HUES6 (cell line): Measurements from ENCODE around the gene SDHD.

ENCODE experiments used
- H3K27ac ChIP-seq: 2 replicates; pipeline ENCODE4 v1.7.0; 2013; ENCODE audit warnings: low read depth, mild to moderate bottlenecking, low read length, inconsistent platforms
- H3K27me3 ChIP-seq: 2 replicates; pipeline ENCODE4 v1.6.1; 2013; ENCODE audit warnings: low read length; ENCODE audit not compliant: control insufficient read depth, insufficient read depth
- H3K36me3 ChIP-seq: 2 replicates; pipeline ENCODE4 v1.6.1; 2013; ENCODE audit warnings: low read length; ENCODE audit not compliant: control insufficient read depth, insufficient read depth
- H3K4me1 ChIP-seq: 2 replicates; pipeline ENCODE4 v1.6.1; 2013; ENCODE audit warnings: low read length; ENCODE audit not compliant: control insufficient read depth, insufficient read depth
- H3K4me3 ChIP-seq: 2 replicates; pipeline ENCODE4 v1.5.1; 2013; ENCODE audit warnings: low read depth, low read length
- H3K9ac ChIP-seq: one replicate; pipeline ENCODE4 v1.6.1; 2013; ENCODE audit warnings: mild to moderate bottlenecking, low read length
- H3K9me3 ChIP-seq: 2 replicates; pipeline ENCODE4 v1.6.1; 2013; ENCODE audit warnings: low read depth, low read length; ENCODE audit not compliant: control insufficient read depth, insufficient read depth

SDHD gene

DNA sequence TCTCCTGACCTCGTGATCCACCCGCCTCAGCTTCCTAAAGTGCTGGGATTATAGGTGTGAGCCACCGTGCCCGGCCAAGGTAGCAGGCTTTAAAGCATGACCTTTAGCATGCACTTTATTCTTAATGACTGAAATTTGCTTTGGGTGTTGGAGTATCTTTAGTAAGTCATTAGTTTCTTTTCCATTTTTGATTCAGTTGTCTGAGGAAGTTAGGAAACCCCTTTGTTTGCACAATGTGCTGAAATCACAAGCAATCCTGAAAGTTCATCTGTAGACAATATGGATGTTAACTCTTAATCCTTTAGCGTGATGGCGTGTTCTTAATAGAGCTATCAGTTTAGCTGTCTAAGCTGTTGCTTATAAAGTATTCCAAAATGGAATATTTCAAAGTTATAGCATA is 16.8 kb downstream of the SDHD start:
- H3K9me3 ChIP-seq, result no peaks in the 10 kb centered on the region
- no peak overlapping the region for H3K27ac ChIP-seq
- no peak overlapping the region for H3K9ac ChIP-seq
- H3K27me3 ChIP-seq, result no peaks in the 10 kb centered on the region
- H3K36me3 ChIP-seq, result no peaks in the 10 kb centered on the region
- H3K4me3 ChIP-seq, result no peak overlapping the region
- no peaks in the 10 kb centered on the region for H3K4me1 ChIP-seq

DNA sequence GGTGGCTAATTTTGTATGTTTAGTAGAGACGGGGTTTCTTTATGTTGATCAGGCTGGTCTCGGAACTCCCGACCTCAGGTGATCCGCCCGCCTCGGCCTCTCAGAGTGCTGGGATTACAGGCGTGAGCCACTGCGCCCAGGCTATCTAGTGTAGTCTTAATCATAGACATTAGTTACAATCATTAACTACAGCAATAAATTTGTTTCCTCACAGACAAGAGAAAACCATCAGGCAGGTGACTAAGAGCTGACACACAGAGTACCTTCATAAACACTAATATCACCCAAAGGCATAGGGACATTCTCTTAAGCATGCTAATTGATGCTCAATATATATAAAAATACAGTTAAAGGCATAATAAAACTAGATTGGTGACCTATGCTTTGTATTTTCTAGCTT is 19.4 kb downstream of the SDHD start:
- no peaks in the 10 kb centered on the region for H3K27me3 ChIP-seq
- H3K4me1 ChIP-seq, result no peaks in the 10 kb centered on the region
- H3K9ac ChIP-seq, result no peak overlapping the region
- H3K36me3 ChIP-seq, result no peaks in the 10 kb centered on the region
- no peaks in the 10 kb centered on the region for H3K9me3 ChIP-seq
- H3K4me3 ChIP-seq, result no peak overlapping the region
- H3K27ac ChIP-seq, result no peak overlapping the region

DNA sequence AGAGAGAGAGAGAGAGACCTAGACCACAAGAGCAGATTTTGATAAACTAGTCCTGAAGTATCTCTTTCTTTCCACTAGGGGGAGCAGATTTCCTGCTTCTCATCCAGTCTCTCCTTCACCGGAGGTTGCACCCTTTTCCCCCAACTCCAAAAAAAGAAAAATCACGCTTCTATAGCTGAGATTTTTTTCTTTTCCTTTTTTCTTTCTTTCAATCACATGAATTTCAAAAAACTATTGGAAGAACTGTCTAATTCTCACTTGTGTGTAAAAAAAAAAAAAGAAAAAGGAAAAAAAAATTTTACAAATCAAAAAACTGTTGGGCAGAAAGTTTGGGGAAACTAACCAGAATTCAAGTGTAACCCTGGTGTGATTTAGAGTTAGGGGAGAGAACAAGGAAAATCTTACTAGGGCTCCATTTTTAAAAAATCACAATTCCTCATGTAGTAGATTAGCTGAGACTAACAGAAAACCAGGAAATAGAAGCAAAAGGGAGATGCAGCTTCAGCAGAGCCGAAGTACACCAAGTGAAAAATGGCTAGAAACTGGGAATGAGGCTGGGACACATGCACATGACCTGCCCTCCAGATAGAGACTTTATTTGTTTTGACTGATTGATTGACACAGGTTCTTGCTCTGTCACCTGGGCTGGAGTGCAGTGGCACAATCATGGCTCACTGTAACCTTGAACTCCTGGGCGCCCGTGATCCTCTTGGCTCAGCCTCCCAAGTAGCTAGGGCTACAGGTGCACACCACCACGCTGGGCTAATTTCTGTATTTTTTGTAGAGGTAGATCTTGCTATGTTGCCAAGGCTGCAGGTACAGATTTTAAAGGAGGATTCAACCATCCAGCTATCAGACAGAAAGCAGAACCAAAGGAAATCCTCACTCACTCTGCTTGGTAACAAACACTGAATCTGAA is 27.1 kb downstream of the SDHD start:
- no peaks in the 10 kb centered on the region for H3K4me1 ChIP-seq
- no peak overlapping the region for H3K4me3 ChIP-seq
- no peak overlapping the region for H3K27ac ChIP-seq
- H3K36me3 ChIP-seq, result no peaks in the 10 kb centered on the region
- H3K9me3 ChIP-seq, result no peaks in the 10 kb centered on the region
- no peak overlapping the region for H3K9ac ChIP-seq
- no peaks in the 10 kb centered on the region for H3K27me3 ChIP-seq

DNA sequence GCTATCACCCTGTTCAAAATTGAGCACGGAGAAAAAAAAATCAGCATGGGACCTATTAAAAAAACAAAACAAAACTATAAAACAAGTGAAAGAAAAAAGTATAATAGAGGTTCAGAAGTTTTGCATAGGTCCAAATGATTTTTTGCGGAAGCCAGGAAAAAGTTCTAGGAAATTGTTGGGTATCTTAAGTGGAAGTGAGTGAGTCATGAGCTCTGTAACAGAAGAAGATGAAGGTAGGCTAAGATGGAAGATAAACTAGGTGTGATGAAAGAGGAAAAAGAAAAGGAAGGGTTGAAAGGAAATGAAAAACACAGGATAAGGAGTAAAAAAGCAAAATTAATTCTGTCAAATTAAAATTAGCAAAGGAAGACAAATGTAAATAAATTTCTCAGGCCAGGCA is 27.8 kb downstream of the SDHD start:
- Histone ChIP-seq H3K4me3 (no peak overlapping the region), H3K9me3 (no peaks in the 10 kb centered on the region), H3K9ac (no peak overlapping the region), H3K4me1 (no peaks in the 10 kb centered on the region), H3K36me3 (no peaks in the 10 kb centered on the region), H3K27ac (no peak overlapping the region), H3K27me3 (no peaks in the 10 kb centered on the region)

DNA sequence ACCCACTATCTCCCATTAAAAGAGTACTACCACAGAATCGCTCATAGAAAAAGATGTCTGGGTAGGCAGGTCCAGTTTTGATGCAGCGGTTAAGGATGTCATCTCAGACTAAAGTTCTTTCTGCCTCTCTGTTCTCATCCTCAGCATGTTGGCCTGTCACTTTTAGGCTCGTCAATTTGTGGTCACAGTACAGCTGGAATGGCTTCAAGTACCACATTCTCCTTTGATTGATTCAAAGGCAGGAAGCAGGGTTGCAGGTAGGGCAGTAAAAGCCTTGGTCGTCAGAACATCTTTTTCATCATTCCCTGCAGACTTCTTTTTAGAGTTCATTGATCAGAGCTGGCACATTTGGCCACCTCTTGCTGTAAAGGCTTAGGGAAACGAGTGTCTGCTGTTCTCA is 28.7 kb downstream of the SDHD start:
- no peak overlapping the region for H3K27ac ChIP-seq
- H3K27me3 ChIP-seq, result no peaks in the 10 kb centered on the region
- no peak overlapping the region for H3K9ac ChIP-seq
- H3K4me3 ChIP-seq, result no peak overlapping the region
- H3K36me3 ChIP-seq, result no peaks in the 10 kb centered on the region
- no peaks in the 10 kb centered on the region for H3K4me1 ChIP-seq
- no peaks in the 10 kb centered on the region for H3K9me3 ChIP-seq

DNA sequence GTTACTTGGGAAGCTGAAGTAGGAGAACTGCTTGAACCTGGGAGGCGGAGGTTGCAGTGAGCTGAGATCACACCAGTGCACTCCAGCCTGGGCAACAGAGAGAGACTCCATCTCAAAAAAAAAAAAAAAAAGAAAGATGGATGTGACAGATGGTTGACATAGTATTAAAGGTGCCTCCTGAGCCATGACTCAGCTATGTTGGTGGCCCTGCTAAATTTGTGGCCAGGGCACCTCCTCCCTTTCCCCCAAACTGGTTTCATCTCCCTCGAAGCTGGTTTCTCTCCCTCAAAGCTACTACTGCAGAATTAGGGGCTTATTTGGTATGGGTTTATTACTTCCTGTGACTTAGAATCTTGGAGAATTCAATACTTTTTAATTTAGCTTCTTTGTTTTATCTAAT is 31.5 kb downstream of the SDHD start:
- no peak overlapping the region for H3K9ac ChIP-seq
- no peak overlapping the region for H3K4me3 ChIP-seq
- no peaks in the 10 kb centered on the region for H3K4me1 ChIP-seq
- H3K27me3 ChIP-seq, result no peaks in the 10 kb centered on the region
- no peak overlapping the region for H3K27ac ChIP-seq
- no peaks in the 10 kb centered on the region for H3K36me3 ChIP-seq
- H3K9me3 ChIP-seq, result no peaks in the 10 kb centered on the region

DNA sequence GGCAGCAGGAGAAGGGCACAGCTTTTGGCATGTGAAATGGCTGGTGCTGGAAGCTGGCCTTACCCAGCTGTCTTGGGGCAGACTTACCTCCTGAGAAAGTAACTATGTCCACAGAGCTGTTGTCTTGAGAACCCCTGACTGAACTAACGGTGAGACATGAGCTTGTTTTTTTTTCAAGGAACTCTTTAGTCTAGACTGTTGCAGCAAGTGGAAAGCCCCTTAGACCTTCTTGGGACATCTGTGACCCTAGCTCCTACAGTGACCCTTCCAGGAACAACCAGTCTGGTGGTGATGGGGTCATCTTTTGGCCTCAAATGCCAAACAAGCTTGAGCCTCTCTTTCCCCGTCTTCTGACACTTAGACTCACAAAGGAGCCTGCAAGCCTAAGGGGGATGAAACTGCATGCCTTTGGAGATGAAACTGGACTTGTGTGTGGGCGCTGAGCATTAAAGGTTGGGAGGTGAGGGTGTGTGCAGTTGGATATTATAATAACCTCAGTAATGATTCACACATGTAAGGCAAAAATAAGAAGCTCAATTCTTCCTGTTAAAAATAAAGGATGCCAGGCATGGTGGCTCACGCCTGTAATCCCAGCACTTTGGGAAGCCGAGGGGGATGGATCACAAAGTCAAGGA is 35.4 kb downstream of the SDHD start:
- no peak overlapping the region for H3K27ac ChIP-seq

DNA sequence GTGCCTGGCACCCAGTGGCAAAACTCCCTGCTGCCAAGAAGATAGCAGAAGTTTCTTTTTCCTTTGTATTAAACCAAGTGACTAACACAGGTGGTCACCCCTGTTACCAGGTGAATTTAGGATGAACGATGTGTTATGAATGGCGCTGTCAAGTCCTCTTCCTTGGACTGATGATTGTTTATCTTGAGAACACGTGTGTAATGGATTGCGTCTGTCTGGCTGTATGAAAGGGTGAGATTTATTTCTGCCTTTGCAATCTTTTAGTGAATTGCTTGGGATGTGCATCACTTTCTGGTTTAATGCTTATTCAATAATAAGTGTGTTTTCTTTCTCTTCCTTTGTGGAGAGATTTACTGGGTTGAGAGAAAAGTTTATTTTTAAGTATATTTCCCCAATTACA is 36.5 kb downstream of the SDHD start:
- H3K27me3 ChIP-seq, result no peaks in the 10 kb centered on the region
- H3K36me3 ChIP-seq, result no peaks in the 10 kb centered on the region
- H3K4me1 ChIP-seq, result no peaks in the 10 kb centered on the region
- H3K27ac ChIP-seq, result no peak overlapping the region
- no peaks in the 10 kb centered on the region for H3K9me3 ChIP-seq
- H3K4me3 ChIP-seq, result no peak overlapping the region
- H3K9ac ChIP-seq, result no peak overlapping the region

More for the DNA sequence above, 35.4 kb downstream of the SDHD start:
- no peaks in the 10 kb centered on the region for H3K4me1 ChIP-seq
- no peak overlapping the region for H3K9ac ChIP-seq
- H3K9me3 ChIP-seq, result no peaks in the 10 kb centered on the region
- H3K27me3 ChIP-seq, result no peaks in the 10 kb centered on the region
- no peak overlapping the region for H3K4me3 ChIP-seq
- H3K36me3 ChIP-seq, result no peaks in the 10 kb centered on the region

DNA sequence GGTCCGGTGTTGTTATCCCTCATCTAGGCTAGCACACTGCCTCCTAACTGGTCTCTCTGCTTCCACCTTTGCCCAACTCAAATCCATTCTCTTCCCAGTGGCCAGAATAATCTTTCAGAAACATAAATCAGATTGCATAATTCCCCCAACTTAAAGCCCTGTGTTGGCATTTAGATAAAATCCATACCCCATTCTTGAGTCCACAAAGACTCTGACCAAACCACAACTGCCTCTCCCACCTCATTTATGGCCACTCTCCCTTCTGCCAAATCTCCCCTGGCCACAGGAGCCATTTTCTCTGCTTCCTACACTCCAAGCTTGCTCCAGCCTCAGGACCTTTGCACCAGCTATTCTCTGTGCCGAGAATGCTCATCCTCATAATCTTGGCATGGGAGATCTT is 40.4 kb downstream of the SDHD start:
- Histone ChIP-seq H3K4me3 (no peak overlapping the region), H3K9ac (no peak overlapping the region), H3K9me3 (no peaks in the 10 kb centered on the region), H3K4me1 (no peaks in the 10 kb centered on the region), H3K36me3 (no peaks in the 10 kb centered on the region), H3K27ac (no peak overlapping the region), H3K27me3 (no peaks in the 10 kb centered on the region)

DNA sequence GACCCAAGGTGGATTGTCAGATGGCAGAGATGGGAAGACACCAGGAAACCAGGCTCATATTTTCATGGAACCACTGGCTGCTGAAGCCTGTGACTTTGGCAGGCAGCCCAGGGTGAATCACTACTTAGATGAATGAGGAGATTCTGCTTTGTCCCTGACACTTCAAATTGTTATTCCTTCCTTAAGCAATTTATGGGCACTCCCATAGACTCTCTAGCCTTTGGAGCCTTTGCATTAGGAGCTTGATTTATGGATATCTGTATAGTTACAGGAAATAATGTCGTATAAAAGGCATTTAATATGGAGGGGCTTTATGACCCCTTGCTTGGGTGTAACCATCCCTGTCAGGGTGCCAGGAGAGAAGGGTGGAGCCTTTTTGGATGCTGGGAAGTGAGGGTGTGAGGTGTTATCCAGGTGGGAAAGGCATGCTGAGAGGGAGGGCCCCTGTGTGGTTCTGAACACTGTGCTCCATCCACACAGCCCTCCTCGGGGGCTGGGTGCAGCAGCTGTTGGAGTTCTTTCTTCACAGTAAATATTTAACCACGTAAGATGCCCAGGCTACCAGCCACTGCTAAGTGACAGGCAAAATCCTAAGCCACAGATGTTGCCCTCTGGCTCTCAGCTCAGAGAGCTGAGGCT is 41.9 kb downstream of the SDHD start:
- H3K27me3 ChIP-seq, result no peaks in the 10 kb centered on the region
- H3K36me3 ChIP-seq, result no peaks in the 10 kb centered on the region
- H3K4me3 ChIP-seq, result no peak overlapping the region
- H3K4me1 ChIP-seq, result no peaks in the 10 kb centered on the region
- H3K9me3 ChIP-seq, result no peaks in the 10 kb centered on the region
- no peak overlapping the region for H3K9ac ChIP-seq
- no peak overlapping the region for H3K27ac ChIP-seq

DNA sequence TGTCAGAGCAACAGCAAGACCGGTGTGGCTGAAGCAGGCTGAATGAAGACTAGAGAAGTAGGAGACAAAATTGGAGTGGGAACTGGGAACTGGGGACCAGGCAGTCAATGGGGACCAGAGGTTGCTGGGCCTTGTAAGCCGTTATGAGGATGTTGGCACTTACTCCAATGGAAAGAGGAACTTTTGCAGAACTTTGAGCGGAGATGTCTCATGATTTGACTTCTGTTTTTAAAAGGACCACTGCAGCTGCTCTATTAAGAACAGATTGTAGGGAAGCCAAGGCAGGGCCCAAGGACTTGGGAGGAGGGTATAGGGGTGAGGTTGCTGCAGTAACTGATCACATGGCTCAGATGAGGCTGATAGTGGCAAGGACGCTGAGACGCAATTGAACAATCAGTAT is 43.0 kb downstream of the SDHD start:
- Histone ChIP-seq H3K4me1 (no peaks in the 10 kb centered on the region), H3K27me3 (no peaks in the 10 kb centered on the region), H3K27ac (no peak overlapping the region), H3K4me3 (no peak overlapping the region), H3K36me3 (no peaks in the 10 kb centered on the region), H3K9ac (no peak overlapping the region), H3K9me3 (no peaks in the 10 kb centered on the region)
